ENCODE measurements around the gene PRR33.

Gene PRR33

GRCh38 chr11:1847006-1847735, 44.5 kb downstream of the PRR33 start:
- DNase-seq (ENCODE audit: low read depth in 2 of 2) = no peak

DNA sequence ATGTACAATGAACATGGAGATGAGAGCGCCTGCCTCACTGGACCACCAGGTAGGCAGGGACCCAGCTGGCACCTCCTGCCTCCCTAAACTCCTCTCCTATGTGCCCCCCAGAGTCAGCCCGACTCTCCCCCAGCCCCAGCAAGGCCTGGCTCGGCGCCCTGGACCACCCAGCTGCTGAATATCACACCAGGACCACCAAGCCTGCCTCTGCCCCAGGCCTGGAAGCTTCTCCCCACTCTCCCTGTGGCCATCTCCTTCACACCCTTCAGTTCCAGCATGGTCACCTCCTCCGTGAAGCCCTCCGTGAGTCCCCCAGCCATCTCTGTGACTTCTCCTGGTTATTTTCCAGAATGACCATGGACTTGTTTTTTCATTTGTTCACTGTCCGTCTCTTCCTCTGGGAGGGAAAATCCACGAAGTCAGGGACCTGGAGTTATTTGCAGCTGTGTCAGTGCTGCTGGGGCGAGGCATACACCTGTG, 45.2 kb downstream of the PRR33 start:
- no peak for DNase-seq (ENCODE audit: low read depth in 2 of 2)

DNA sequence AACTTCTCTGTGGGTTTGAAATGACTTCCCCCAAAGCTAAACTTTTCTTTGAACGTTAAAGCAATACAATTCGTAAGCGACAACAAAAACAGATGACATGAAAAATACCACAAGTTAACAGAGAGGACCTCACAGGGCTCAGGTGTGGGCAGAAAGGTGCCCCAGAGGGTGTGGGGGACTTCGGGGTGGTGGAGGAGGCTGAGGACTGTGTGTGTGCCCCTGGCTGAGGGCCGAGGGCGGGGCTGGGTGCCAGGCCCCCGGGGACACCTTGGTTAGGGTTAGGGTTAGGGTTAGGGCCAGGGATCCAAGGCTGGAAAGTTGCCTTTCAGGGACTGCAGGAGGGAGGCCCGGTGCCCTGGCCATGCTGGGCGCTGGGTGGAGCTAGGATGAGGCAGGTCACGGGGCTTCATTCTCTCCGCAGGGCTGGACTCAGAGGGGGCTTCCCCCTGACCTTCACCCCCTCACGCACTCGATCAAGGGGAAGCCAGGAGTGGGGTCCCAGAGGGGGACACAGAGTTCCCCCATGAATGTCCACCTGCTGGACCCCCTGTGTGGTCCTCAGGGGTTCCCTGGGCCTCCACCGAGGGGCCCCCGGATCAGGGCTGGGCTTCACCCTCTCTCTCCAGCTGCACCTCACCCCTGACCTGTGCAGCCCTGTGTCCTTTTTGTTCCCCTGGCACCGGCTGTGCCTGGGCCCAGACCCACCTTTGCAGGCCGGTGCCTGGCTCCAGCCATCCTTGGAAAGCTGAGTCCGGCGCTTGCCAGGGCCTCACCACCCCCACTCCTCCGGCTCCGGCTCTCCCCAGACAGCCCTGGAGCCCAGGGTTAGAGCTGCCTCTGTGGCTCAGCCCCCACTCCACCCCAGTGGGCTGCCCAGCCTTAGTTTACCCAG, 45.9 kb downstream of the PRR33 start:
- no peak for DNase-seq (ENCODE audit: low read depth in 2 of 2)

GRCh38 chr11:1845095-1845429, 46.6 kb downstream of the PRR33 start:
- DNase-seq (ENCODE audit: low read depth in 2 of 2) = no peak

DNA sequence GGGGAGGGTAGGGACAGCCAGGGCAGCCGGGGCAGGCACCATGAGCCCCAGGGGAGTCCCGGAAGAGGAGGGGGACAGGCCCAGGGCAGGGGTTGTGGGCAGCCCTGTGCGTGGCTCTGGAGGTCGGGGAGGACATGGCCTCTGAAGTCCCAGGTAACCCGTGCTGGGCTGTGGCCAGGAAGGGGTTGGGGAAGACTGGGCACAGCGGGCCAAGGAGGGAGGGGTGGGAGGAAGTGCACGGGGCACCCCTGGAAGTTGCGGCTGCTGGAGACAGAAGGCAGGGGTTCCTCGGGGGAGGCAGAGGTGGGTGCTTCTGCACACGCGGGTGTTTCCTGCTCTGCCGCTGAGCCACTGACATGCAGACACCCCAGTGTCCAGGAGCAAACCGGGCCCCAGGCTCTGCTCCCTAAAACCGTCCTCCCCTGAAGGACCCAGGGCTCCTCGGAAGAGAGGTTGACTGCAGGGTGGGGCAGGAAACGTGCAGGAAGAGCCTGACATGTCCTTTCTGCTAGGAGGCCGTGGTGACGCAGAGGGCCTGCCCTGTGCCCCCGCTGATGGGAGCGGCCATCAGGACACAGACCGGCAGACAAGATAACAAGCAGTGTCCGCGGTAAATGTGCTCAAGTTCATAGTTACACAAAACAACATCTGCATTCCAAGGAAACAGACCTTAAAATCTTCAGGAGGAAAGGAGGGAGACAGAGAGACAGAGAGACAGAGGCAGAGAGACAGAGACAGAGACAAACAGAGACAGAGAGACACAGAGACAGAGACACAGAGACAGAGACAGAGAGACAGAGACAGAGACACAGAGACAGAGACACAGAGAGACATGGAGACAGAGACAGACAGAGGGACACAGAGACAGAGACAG, 47.2 kb downstream of the PRR33 start:
- DNase-seq (ENCODE audit: low read depth in 2 of 2) = no peak

- DNase-seq (ENCODE audit: low read depth in 2 of 2) = no peak
These were observed 47.9 kb downstream of the PRR33 start for GRCh38 chr11:1843796-1844195.

GRCh38 chr11:1843098-1843473, 48.6 kb downstream of the PRR33 start:
- DNase-seq (ENCODE audit: low read depth in 2 of 2) = no peak

- DNase-seq (ENCODE audit: low read depth in 2 of 2) = no peak
These were observed 49.3 kb downstream of the PRR33 start for GRCh38 chr11:1842149-1843097.

DNA sequence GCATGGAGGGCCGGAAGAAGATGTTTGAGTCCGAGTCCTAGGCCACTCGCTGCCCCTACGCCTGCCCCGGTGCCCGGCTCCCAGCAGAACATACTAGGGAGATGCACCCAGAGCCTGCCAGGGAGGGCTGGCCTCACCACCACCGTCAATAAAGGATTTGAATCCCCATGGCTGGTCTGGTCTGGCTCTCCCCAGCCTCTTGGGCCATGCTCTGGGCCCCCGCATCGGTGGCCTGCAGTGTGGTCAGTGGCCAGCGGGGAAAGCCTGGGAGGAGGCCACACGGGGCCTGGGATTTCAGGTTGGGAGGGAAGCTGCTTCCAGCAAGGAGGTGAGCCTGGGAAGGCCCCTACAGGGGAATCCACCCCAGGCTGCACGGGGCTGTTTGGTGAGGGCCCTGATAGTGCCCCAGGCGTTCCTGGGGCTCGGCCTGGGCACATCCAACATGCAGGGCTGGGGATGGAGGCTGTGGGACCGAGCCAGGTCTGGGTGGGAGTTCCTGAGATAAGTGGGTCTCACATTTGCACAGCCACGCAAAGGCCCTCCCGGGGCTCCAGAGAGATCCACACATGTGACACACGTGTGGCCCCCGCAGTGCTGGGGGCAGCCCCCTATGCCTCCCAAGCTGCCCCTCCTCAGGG, 50.1 kb downstream of the PRR33 start:
- no peak for DNase-seq (ENCODE audit: low read depth in 2 of 2)

DNA sequence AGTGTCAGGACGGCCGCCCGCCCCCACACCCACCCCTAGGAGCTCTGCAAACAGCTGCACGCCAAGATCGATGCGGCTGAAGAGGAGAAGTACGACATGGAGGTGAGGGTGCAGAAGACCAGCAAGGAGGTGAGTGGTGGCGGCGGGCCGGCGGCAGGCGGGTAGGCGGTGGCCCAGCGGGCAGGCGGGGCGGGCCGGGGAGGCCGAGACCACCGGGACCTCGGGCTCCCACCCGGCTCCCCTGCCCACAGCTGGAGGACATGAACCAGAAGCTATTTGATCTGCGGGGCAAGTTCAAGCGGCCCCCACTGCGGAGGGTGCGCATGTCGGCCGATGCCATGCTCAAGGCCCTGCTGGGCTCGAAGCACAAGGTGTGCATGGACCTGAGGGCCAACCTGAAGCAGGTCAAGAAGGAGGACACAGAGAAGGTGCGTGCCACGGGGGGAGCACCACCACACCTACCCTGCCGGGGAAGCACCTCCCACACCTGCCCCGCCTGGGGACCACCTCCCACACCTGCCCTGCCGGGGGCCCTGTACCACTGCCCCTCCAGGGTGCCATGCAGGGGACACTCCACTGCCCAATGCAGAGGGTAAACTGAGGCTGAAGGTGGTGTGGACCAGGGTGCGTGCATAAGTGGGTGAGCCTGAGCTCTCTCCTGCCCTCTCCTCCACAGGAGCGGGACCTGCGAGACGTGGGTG, 50.8 kb downstream of the PRR33 start:
- DNase-seq (ENCODE audit: low read depth in 2 of 2) = no peak

DNA sequence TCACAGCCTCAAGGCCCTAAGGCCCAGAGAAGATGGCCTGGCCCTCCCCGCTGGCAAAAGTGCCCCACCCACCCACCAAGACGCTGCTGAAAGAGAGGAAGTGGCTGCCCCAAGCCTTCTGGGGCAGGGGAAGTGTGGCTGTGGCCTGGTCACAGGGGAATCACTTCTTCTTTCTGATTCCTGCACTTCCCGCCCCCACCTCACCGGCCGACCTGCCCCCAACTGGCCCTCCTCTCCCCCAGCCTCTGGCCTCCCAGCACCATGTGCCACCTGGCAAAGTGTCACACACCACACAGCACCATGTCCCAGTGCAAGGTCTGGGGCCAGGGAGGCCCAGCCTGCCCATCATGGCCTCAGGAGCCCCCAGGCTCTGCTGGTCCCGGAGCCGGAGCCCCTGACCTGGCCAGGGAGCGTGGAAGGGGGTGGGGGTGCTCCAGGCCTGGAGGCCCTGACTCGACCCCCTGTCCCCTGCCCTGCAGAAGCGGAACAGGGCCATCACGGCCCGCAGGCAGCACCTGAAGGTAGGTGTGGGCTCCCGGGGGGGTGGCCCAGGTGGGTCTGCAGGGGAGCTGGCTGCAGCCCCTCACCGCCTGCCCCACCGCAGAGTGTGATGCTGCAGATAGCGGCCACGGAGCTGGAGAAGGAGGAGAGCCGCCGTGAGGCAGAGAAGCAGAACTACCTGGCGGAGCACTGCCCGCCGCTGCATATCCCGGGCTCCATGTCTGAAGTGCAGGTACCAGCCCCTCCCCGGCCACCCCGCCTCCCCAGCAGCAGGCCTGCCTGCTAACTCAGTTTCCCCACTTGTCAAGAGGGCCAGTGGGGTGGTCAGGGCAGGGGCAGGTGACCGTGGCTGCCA, 51.5 kb downstream of the PRR33 start:
- no peak for DNase-seq (ENCODE audit: low read depth in 2 of 2)

- DNase-seq (ENCODE audit: low read depth in 2 of 2) = no peak
These were observed 52.3 kb downstream of the PRR33 start for GRCh38 chr11:1839204-1839923.

DNA sequence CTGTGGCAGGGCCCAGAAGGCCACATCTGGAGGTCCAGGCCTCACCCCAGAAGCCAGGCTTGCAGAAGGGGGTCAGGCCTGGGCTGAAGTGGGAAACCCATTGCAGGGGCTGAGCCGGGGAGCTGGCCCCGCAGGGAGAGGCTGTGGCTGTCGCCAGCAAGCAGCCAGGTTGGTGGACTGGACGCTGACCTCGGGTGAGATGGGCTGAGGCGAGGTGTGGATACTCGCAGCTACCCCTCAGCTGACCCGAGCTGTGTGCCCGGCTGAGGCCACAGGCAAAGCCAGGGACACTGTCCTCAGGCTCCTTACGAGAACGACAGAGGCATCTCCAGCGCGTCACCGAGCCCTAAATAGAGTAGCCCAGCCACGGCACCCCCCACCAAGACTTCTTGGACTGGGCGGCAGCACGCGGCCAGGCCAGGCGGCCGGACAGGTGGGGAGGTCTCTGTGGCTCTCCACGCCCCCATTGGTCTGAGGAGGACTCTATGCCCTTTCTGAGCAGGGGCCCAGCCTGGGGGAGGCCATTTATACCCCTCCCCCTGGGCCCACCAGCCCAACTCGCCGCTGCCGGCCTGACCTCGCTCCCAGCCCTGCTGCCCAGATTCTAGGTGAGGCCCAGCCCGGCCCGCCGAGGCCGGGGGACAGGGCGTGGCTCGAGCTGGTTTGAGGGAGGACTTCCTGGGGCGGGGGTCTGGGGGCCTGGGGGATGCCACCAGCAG, 53.1 kb downstream of the PRR33 start, which contains the start of gene TNNI2:
Gene TNNI2, plus strand, starts transcription at position 556 of the 719 bp plus-strand sequence. CDS start 716 bp downstream, outside the sequence.
- no peak for DNase-seq (ENCODE audit: low read depth in 2 of 2)
